HG03558 (cell line): Measurements from ENCODE around the gene ANKHD1.

Experiments
- ATAC-seq: cut with Tn5 transposase; IDR thresholded peaks from one replicate; pipeline ENCODE4 v1.9.1; 2021; ENCODE audit warnings: moderate number of reproducible peaks; ENCODE audit not compliant: unreplicated experiment; ENCODE audit errors: extremely low read depth

The ANKHD1 gene

DNA sequence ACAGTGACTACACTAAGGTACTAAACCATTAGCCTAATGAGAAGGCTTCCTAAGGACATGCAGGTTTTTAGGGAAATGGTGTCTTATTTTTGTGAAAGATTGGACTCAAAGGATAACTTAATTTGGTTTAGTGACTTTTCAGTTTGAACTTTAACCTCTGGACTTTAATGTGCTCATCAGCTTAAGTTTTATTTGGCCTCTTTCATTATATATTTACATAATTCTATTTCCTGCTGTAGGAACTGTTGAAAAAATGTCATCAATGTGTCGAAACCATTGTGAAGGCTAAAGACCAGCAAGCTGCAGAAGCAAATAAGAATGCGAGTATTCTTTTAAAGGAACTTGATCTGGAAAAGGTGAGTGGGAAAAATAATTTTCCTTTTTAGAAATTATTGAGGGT, 111.5 kb downstream of the ANKHD1 start:
- ATAC-seq = no peak

DNA sequence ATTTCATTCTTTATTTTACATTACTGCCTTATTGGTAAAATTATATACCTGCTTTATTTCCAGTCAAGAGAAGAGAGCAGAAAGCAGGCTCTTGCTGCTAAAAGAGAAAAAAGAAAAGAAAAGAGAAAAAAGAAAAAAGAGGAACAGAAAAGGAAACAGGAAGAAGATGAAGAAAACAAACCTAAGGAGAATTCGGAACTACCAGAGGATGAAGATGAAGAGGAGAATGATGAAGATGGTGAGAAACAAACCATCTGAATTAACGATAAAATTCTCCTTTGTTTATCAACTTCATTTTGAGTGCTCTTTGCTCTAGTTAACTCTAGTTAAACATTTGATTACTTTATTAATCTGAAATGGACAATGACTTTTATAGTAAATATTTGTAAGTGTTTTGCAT, 122.4 kb downstream of the ANKHD1 start:
- ATAC-seq = no peak

DNA sequence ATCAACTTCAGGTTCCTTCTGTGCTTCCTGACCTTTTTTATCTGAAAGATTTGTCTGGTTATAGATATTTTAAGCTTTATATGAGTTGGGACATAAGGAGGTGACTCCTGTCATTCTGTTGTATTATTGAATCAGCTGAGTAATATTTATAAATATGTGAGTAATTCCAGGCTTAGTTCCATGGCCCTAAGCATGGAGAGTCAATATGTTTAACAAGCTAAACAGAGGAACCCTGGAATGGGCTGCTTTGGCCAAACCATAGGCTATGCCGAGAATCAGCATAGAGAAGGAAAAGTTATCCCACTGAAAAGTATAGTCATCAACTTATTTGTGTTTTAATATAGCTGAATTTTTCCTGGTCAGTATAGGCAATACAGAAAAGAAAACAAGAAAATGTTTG, 138.6 kb downstream of the ANKHD1 start:
- no peak for ATAC-seq

DNA sequence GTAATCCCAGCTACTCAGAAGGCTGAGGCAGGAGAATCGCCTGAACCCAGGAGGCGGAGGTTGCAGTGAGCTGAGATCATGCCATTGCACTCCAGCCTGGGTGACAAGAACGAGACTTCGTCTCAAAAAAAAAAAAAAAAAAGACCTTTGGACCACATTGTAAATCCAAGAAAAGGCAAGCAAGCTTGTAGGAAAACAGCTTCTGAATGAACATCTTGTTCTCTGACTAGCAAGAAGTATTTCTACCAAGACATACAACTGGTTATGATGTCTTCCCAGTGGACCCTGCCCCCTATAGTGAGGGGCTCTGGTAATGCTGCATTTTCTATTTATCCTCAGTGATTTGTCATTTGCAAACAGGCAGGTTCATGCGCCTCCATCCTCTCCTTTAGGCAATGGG, 141.3 kb downstream of the ANKHD1 start:
- no peak for ATAC-seq

DNA sequence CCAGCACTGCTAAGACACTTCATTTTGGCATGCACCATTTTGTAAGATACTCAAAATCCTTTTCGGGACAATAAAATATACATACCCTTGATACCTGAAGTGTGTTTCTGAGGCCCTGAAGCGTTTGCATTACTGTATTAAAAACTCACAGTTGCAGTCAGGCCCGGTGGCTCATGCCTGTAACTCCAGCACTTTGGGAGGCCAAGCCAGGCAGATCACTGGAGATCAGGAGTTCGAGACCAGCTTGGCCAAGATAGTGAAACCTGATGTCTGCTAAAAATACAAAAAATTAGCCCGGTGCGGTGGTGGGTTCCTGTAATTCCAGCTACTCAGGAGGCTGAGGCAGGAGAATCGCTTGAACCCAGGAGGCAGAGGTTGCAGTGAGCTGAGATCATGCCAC, 143.4 kb downstream of the ANKHD1 start:
- no peak for ATAC-seq

DNA sequence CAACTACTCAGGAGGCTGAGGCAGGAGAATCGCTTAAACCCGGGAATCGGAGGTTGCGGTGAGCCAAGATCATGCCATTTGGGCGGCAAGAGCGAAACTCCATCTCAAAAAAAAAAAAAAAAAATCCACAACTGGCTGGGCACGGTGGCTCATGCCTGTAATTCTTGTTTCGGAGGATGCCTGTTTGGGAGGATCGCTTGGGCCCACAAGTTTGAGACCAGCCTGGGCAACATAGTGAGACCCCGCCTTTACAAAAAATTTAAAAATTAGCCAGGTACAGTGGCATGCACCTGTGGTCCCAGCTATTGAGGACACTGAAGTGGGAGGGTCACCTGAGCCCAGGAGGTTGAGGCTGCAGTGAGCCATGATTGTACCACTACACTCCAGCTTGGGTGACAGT, 144.0 kb downstream of the ANKHD1 start:
- ATAC-seq = no peak

DNA sequence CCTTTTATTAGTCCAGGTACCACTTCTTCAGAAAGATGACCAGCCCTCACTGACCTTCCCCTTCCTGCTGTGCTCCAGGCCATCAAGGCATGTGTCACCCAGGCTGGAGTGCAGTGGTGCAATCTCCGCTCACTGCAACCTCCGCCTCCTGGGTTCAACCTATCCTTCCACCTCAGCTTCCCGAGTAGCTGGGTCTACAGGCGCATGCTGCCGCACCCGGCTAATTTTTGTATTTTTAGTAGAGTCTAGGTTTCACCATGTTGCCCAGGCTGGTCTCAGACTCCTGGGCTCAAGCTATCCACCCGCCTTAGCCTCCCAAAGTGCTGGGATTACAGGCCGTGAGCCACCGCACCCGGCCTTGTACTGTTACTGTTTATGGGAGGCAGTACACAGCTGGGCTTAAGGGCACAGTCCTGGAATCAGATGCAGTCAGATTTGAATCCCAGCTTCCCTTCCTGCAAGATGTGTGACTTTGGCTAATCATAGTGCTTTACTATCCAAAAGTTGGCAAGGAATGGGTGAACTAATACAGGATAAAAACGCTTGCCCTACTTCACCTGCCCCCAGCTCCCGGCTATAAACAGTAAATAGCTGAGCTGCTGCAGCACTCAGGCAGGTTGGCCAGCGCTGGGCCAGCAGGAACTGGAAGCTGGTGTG, 145.3 kb downstream of the ANKHD1 start:
- ATAC-seq = no peak

DNA sequence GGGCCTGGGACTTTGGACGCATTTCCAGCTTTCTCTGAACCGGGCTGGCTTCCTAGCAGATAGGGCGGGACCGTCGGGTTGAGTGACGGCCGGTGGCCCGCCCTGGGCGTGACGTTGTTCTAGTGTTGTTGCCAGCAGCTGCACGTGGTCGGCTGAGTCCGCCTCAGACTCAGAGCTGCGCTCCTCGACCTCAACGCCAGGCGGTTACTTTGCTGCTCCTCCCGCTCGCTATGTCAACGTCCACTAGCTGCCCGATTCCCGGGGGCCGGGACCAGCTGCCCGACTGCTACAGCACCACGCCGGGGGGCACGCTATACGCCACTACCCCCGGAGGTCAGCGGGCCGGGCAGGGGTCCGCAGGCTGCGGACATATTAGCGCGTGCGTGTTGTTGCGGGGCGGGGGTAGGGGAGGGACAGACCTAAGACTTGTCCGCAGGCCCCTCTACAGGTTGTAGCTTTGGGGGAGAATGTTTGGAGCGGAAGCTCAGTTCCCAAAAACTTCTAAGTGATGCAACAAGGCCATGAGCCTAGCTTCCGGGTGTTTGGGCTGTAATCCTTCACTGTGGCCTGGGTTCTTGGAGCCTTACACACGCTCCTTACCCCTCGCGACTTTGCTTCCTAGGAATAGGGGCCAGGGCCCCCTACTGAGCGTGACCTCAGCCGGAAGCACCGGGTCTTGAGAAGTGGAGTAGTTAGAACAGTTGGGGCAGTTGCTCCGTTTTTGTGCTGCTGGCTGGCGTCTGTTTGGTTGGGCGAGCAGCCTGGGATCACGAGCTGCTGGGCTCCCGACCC, 146.1 kb downstream of the ANKHD1 start, which contains the start of gene EIF4EBP3:
Gene EIF4EBP3 (plus strand): TSS at position 155 of the 792 bp plus-strand sequence. CDS start 76 bp downstream, at position 231.
- peak; percentile 99 for ATAC-seq

DNA sequence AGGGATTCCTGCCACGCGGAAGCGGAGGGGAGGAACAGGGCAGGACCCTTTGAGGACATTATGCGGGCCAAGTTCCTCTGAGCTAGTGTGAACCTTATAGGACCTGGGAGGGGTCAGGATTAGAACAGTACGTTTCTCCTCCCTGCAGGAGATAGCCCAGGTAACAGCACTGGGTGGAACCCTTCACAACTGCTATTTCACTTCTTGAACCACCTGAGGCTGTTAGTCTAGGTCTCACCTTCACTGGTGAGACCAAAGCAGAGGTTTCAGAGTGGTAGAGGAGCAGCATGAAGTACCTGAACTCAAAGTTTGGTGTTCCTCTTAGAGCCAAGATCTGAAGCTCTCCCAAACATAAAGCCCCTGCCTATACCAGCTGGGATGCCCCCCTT, 146.7 kb downstream of the ANKHD1 start:
- no peak for ATAC-seq

DNA sequence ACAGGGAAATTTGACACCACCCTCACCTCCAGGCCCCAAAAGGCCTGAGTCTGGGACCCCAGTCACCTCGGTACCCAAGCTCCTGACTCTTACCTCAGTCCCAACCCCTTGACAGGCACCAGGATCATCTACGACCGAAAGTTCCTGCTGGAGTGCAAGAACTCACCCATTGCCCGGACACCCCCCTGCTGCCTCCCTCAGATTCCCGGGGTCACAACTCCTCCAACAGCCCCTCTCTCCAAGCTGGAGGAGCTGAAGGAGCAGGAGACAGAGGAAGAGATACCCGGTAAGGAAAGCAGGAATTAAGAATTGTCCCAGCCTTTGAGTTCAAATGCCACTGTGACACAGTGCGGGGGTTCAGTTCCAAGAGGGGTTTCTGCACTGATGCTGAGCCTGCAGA, 147.2 kb downstream of the ANKHD1 start:
- ATAC-seq = no peak

DNA sequence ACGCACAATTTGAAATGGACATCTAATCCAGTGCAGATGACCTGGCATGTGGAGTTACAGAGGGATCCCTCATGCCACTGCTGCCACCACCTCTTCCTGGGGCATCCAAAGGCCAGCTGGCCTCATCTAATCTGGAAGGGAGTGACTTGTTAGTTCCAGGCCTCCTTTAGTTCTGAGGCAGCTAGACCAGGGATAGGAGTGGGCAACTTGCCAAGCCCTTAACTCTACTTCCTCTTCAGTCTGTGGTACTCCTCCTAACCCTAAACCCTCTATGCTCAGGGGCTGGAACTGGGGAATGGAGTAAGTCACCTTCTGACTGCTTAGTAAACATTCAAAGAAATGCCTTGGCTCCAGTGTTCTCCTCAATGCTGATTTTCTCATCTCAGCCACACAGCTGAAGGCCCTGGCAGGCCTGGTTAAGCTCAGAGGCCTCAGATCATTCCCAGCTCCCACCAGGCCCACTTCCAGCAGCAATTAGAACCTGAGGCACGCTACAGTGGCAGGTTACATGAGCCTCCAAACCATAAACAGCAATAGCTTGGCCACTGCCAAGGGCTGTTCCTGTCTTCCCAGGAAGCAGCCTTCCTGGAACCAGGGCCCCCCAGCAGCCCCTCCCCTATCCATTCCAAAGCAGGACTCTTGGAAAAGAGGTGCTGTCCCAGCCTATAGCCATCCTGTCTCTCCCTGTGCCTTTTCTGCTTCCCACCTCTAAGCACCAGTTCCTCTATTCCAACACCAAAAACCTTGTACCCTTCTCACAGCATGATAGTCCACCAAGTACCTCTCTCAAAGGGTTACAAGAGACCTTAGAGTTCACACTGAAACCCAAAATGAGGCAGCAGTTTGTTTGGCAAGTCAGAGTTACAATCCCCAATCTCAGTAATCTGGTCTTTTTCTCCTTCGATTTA, 147.9 kb downstream of the ANKHD1 start:
- no peak for ATAC-seq

DNA sequence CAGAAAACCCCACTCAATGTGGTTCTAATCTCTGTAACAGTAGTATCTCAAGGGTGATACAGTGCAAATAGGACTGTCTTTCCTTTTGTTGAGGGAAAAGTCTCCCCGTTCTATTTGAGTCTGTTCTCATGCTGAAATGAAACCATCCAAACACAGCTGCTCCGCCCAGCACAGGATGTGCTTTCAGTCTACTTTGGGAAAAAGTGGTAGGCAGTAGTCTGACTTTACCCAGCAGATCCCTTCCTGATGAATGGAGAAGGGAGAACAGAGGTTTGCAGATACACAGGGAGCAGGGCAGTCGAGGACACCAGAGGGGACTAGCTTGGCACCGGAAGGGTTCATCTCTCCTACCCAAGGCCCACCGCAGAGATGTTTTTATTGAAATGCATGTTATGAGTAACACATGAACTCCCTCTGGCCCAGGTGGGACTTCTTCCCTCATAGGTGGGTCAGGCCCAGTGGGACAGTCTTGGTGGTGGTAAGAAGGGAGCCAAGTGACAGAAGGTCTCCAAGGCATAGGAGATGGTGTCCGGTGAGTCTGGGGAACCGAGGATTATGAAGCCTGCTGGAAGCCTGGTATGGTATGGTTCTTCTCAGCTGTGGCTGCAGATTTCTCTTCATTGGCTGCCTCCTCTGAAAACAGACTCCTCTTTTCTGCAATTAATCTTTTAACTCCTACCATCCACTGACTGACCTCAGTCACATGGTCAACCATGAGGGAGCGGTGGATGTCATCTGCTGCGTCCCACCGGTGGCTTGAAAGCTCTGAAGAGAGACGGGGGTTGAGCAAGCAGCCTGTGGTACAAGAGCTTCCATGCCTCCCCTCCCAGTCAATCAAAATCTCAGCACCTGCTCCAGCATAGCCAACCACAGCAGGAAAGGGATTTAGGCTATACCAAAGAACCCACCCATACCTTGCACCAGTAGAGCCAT, 148.8 kb downstream of the ANKHD1 start:
- ATAC-seq = no peak

DNA sequence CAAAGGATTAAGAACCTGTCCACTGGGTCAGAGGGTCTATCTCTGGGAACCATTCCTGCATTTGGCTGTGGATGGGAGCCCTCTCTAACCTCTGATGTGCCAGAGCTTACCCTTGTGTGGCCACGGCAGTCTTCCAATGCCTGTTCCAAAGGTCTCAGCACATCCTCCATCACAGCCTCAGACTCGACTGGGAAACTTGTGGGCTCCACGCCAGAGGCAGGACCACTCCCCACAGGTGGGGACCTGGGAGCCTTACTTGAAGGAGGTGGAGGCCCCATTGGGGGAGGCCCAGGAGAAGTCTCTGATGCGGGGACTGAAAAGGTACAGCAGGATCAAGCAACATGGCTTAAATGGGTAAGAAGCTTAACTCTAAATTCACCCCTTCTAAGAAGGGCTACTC, 150.2 kb downstream of the ANKHD1 start:
- ATAC-seq = no peak

DNA sequence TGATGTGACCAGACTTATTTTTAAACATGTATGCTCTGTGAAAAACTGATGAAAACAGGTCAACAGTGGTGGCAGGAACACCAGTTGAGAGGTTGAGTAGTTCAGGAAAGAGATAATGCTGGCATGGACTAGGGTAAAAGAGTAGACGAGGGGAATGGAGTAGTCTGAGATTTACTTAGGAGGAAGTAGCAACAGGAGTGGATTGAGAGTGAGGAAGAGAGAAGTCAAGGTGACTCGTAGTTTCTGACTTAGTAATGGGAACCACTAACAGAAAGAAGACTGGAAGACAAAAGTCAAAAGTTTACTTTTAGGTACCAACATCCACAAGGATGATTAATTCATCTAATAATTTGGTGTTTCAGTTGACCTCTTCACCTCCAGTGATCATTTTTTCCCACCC, 152.0 kb downstream of the ANKHD1 start:
- ATAC-seq = no peak

DNA sequence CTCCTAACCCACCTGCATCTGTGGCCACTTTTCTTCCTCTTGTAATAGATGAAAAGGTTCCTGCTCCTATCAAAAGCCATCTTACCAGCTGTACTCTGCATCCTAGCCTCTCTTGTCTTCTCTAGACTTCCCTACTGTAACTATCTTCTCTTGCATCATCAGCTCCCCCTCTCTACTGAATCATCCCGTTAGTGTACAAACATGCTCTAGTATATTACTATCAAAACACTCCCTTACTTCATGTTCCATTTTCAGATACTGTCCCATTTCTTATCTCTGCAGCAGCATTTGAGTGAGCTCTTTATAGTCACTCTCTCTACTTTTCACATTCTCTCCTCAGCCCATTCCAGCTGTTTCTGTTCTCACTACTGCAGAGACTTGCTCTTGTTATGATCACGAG, 152.8 kb downstream of the ANKHD1 start:
- ATAC-seq = no peak

DNA sequence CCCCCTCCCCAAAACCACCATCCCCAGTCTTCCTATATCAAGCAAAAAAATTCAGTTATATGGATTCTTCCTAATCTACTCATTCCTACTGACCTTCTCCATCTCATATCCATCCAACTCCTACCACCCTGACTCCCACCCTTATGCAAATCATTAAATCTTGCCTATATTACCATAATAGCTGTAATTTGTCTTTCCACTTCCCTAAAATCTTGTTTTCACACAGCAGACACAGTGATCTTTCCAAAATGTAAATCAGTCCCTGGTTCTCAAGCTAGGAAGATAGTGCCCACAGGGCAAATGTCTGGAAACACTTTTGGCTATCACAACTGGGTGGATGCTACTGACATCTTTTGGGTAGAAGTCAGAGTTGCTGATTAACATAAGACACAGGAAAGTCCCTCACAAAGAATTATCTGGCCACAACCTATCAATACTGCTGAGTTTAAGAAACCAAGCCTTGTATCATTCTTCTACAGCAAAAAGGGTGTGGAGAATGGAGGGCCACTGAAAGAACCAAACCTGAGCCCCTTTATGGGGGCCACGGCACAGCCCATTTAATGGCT, 154.2 kb downstream of the ANKHD1 start:
- ATAC-seq = no peak

DNA sequence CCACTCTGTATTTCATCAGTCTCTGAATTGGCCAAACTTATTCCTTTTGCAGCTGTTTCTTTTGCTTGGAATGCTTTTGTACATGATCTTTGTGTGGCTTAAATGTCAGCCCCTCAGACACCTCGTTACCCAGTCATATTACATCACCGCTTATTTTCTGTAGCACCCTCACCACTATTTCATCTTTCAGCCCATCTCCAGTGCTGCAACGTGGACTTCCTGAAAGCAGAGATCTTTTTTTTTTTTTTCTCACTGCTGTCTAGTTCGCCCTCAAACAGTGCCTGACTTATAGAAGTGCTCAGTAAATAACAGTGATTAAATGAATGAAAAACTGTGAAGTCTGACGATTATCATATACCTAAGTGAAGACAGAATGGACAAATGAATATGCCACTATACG, 154.8 kb downstream of the ANKHD1 start:
- ATAC-seq = no peak

DNA sequence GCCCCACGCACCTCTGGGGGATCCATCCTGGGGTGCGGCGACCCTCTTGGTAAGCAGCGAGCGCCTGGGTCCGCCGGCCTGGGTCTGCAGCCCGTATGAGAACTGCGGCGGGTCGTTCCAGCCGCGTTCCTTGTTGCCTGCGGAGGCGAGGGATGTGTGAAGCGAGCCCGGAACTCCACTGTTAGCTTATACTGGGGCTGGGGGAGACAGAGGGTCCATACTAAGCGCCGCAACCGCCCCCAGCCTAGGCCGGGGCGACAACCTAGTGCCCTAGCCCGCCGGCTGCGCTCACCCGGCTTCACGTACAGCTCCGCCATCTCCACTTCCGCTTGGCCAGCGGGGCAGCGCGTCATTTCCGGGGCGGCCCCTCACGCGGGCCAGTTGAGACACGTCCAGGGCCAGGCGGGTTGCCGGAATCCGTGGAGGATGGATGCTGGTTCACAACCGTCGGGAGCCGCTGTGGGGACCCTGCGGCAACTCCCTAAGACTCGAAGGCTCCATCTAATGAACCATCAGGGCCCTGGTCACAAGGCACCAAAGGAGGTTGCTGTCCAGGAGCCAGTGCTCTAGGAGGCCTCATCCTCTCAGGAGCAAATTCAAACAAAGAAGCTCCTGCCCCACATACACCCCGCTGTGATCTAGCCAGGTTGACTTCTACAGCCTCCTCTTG, 155.6 kb downstream of the ANKHD1 start, which contains the start of gene SRA1:
Gene SRA1 (minus strand): TSS at position 338 of the 670 bp plus-strand sequence. CDS start 21 bp downstream, at position 317.
- peak; percentile 94 for ATAC-seq

DNA sequence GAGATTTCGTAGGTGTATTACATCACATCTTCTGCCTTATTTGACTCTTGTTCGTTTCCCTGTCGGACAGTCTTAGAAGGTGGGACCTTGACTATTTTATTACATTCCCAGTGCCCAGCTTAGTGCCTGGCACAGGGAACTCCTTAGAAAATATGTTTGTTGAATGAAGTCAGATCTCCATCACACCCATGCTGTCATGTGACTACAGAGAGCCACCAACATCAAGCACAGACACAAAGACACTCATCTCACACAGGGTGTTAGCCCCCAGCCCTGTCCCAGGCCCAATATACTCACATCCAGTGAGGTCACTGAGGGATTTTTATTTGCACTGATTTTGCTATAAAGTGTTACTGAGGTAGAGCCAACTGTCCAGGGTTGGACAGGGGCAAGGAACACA, 156.3 kb downstream of the ANKHD1 start:
- no peak for ATAC-seq
